Nephron progenitor cell (in vitro differentiated cells): ENCODE results near the gene ST7L.

Experiments
- DNase-seq: peaks from one replicate; pipeline ENCODE4 v3.0.0; 2021
- H3K27ac Mint-ChIP-seq: 2 replicates; pipeline ENCODE4 v1.8.0; 2021; ENCODE audit warnings: mild to moderate bottlenecking, moderate library complexity, mixed read lengths
- H3K27me3 Mint-ChIP-seq: 2 replicates; pipeline ENCODE4 v1.8.0; 2021; ENCODE audit warnings: mild to moderate bottlenecking, low read depth, mixed read lengths; ENCODE audit not compliant: poor library complexity
- H3K36me3 Mint-ChIP-seq: 2 replicates; pipeline ENCODE4 v1.8.0; 2021; ENCODE audit warnings: low read depth, mixed read lengths
- H3K4me1 Mint-ChIP-seq: 2 replicates; pipeline ENCODE4 v1.8.0; 2021; ENCODE audit warnings: mixed read lengths
- H3K4me3 Mint-ChIP-seq: 2 replicates; pipeline ENCODE4 v1.8.0; 2021; ENCODE audit warnings: mild to moderate bottlenecking, moderate library complexity, mixed read lengths
- H3K9me3 Mint-ChIP-seq: 2 replicates; pipeline ENCODE4 v1.8.0; 2021; ENCODE audit warnings: mild to moderate bottlenecking, moderate library complexity, mixed read lengths
- CTCF ChIP-seq: fragments of 200-600 bp; sonication (generic); IDR thresholded peaks from 2 replicates; pipeline ENCODE4 v1.5.0; 2021; ENCODE audit warnings: antibody characterized with exemption

The ST7L gene

DNA sequence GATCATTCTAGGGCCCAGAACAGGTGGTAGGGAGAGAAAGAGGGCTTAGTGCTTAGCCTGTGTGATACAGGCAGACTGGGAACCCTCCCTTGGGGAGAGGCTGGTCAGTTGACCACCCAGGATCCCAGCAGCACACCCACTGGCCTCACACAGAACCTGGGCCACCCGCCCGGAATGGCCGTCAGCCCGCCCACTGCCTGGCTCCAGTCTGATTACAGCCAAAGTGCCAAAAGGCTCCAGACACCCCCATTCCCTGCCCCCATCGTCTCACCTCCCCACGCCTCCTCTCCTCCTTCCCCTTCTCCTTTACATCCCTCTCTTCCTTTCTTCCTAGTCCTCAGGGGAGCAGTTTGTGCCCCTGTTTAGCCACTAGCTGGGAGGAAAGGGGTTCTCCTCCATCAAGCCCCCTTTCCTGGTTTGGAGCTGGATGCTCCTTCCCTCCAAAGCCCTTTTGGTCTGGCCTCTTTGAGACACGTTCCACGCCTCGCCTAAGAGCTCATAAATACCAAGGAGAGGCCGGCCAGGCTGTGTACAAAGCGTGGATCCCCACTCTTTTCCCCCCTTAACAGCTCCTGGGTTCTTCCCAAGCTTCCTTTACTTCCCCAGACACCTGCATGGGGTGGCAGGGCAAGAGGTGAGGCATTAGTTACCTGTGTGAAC is 114.8 kb downstream of the ST7L start:
- Mint-ChIP-seq H3K4me3 (no peak overlapping the region), H3K4me1 (peaks cover 35% of the 10 kb centered on the region), H3K9me3 (no peaks in the 10 kb centered on the region), H3K36me3 (no peaks in the 10 kb centered on the region), H3K27me3 (peaks cover 98% of the 10 kb centered on the region), H3K27ac (no peak overlapping the region)
- no peak for DNase-seq
- TF ChIP-seq CTCF = no peak

GRCh38 chr1:112502826-112503225 is 116.1 kb downstream of the ST7L start:
- no peak for TF ChIP-seq CTCF
- Mint-ChIP-seq H3K36me3 (no peaks in the 10 kb centered on the region), H3K27ac (no peak overlapping the region), H3K4me1 (peaks cover 35% of the 10 kb centered on the region), H3K4me3 (peak overlapping the region; percentile 80), H3K27me3 (peaks cover 98% of the 10 kb centered on the region), H3K9me3 (no peaks in the 10 kb centered on the region)
- no peak for DNase-seq

DNA sequence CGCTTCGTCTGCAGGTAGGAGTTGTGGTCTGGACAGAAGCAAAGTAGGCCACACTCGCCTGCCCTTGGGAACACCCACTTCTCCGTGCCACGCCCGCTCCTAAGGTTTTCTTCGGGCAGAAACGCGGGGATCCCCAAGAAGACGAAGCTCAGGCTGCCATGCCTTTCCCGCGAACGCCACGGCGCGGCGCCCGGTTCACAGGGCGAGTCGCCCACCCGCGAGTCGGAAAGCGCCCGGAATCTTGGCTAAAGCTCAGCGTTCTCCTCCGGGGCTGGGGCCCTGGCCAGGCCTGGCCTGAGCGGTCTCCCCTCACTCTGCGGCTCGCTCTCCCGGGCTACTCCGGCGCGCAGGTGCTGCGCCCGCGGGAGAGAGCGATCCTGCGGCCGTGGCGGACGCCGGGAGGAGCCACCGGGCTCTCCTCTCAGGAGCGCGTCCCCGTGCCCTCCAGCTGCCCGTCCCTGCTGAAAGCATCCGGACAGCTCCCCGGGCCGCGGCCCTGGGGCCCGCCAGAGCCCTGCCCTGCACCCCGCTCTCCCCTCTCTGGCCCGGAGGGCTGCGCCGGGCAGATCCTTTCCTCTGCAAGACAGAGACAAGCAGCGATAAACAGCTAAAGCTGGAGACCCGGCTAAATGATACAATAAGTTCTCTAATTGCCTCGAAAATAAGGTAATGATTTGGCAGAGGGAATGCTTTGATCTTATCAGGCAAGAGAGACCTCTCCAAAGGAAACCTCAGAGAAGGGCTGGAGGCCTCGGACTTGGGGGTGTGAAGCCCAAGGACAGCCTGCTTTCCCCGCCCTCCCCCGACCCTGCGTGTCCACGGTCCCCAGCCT is 116.9 kb downstream of the ST7L start:
- no peaks in the 10 kb centered on the region for H3K36me3 Mint-ChIP-seq
- peak; percentile 75 for DNase-seq
- H3K27me3 Mint-ChIP-seq = peaks cover 98% of the 10 kb centered on the region
- peaks cover 28% of the 10 kb centered on the region for H3K4me1 Mint-ChIP-seq
- peak; percentile 43 for TF ChIP-seq CTCF
- H3K27ac Mint-ChIP-seq = no peak overlapping the region
- H3K9me3 Mint-ChIP-seq = no peaks in the 10 kb centered on the region
- H3K4me3 Mint-ChIP-seq = peak overlapping the region; percentile 80

DNA sequence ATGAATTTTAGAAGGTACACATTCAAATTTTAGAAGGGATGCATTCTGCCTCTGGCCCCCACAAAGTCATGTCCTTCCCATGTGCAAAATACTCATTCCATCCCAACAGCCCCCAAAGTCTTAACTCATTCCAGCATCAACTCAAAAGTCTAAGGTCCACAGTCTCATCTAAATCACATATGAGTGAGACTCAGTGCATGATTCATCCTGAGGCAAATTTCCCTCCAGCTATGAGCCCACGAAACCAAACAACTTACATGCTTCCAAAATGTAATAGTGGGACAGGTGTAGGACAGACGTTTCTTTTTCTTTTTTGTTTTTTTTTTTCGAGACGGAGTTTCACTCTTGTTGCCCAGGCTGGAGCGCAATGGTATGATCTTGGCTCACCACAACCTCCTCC is 122.7 kb downstream of the ST7L start:
- no peak for DNase-seq
- H3K36me3 Mint-ChIP-seq = no peaks in the 10 kb centered on the region
- H3K27me3 Mint-ChIP-seq = peaks cover 80% of the 10 kb centered on the region
- no peaks in the 10 kb centered on the region for H3K9me3 Mint-ChIP-seq
- no peak overlapping the region for H3K4me3 Mint-ChIP-seq
- H3K27ac Mint-ChIP-seq = no peak overlapping the region
- TF ChIP-seq CTCF = no peak
- no peaks in the 10 kb centered on the region for H3K4me1 Mint-ChIP-seq

DNA sequence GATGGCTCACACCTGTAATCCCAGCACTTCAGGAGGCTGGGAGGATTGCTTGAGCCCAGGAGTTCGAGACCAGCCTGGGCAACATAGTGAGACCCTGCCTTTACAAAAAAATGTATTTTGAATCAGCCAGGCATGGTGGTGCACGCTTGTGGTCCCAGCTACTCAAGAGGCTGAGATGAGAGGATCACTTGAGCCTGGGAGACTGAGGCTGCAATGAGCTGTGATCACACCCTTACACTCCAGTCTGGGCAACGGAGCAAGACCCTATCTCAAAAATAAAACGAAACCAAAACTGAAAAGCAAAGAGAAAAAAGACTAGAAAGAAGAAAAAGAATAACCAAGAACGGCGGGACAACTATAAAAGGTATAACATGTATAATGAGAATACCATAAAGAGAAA is 125.6 kb downstream of the ST7L start:
- Mint-ChIP-seq H3K27me3 (peaks cover 59% of the 10 kb centered on the region), H3K4me1 (no peaks in the 10 kb centered on the region), H3K27ac (no peak overlapping the region), H3K36me3 (no peaks in the 10 kb centered on the region), H3K4me3 (no peak overlapping the region), H3K9me3 (no peaks in the 10 kb centered on the region)
- TF ChIP-seq CTCF = no peak
- DNase-seq = no peak
